Renal cortical epithelial cell (primary cell): ENCODE data around the gene KRTAP3-3. TPM values are rescaled to one million over a fixed set of nuclear protein-coding genes. Genes with fewer than 3 reads are reported as not detected.

Experiments
- DNase-seq: peaks from one replicate; pipeline ENCODE4 v3.0.0-alpha.2; 2011; ENCODE audit warnings: low read depth
- total RNA-seq: library from RNA; depleted of rRNA; stranded (reverse); fragments of >200 nt; gene quantifications from 2 replicates; pipeline ENCODE4 v1.2.3, GENCODE V29; 2014

The KRTAP3-3 gene
- total RNA-seq, 1 donor from 2014 or later, result not detected

- peak; percentile 31 for DNase-seq
Observed at GRCh38 chr17:40958086-40958953, 35.6 kb downstream of the KRTAP3-3 start.

- DNase-seq, result peak; percentile 96
Observed at GRCh38 chr17:40956401-40957254, 37.3 kb downstream of the KRTAP3-3 start.

GRCh38 chr17:40953881-40954280 lies 40.1 kb downstream of the KRTAP3-3 start:
- peak; percentile 94 for DNase-seq

- DNase-seq, result peak; percentile 91
Observed at GRCh38 chr17:40952661-40953060, 41.3 kb downstream of the KRTAP3-3 start.

GRCh38 chr17:40952154-40952553 lies 41.8 kb downstream of the KRTAP3-3 start:
- no peak for DNase-seq

- peak; percentile 31 for DNase-seq
Observed at GRCh38 chr17:40951011-40951622, 42.8 kb downstream of the KRTAP3-3 start.

- DNase-seq, result no peak
Observed at GRCh38 chr17:40950176-40950575, 43.8 kb downstream of the KRTAP3-3 start.

- no peak for DNase-seq
Observed at GRCh38 chr17:40949418-40949817, 44.5 kb downstream of the KRTAP3-3 start.

- no peak for DNase-seq
Observed at GRCh38 chr17:40947929-40948328, 46.0 kb downstream of the KRTAP3-3 start.

- no peak for DNase-seq
Observed at GRCh38 chr17:40945414-40945813, 48.5 kb downstream of the KRTAP3-3 start.

- DNase-seq, result no peak
Observed at GRCh38 chr17:40944531-40944930, 49.4 kb downstream of the KRTAP3-3 start.

Other genes with a start within 250 kb of the KRTAP3-3 start
- not detected in 2 replicates for gene KRT25, start 238.8 kb downstream of the KRTAP3-3 start, total RNA-seq
- gene KRT26, start 222.0 kb downstream of the KRTAP3-3 start, total RNA-seq, result not detected in 2 replicates
- not detected in 2 replicates for gene KRT27, start 211.6 kb downstream of the KRTAP3-3 start, total RNA-seq
- gene KRT28, start 194.2 kb downstream of the KRTAP3-3 start, total RNA-seq, result not detected in 2 replicates
- gene KRT10, start 171.6 kb downstream of the KRTAP3-3 start, total RNA-seq, result 3.6 and 4.6 TPM in 2 replicates
- not detected in 2 replicates for gene KRT12, start 126.9 kb downstream of the KRTAP3-3 start, total RNA-seq
- gene KRT20, start 108.9 kb downstream of the KRTAP3-3 start, total RNA-seq, result not detected in 2 replicates
- gene KRT23, start 56.5 kb downstream of the KRTAP3-3 start, total RNA-seq, result 1.2 and 68.1 TPM in 2 replicates
- not detected in 2 replicates for gene KRT39, start 27.2 kb downstream of the KRTAP3-3 start, total RNA-seq
- not detected in 2 replicates for gene KRT40, start 9.8 kb downstream of the KRTAP3-3 start, total RNA-seq
- gene KRTAP3-2, start 5.7 kb upstream of the KRTAP3-3 start, total RNA-seq, result not detected in 2 replicates
- not detected in 2 replicates for gene KRTAP3-1, start 15.0 kb upstream of the KRTAP3-3 start, total RNA-seq
- not detected in 2 replicates for gene KRTAP1-5, start 33.0 kb upstream of the KRTAP3-3 start, total RNA-seq
- not detected in 2 replicates for gene KRTAP1-4, start 36.0 kb upstream of the KRTAP3-3 start, total RNA-seq
- not detected in 2 replicates for gene KRTAP1-3, start 40.7 kb upstream of the KRTAP3-3 start, total RNA-seq
- gene KRTAP1-1, start 47.3 kb upstream of the KRTAP3-3 start, total RNA-seq, result 0.25 and 0.35 TPM in 2 replicates
- not detected in 2 replicates for gene KRTAP2-1, start 53.2 kb upstream of the KRTAP3-3 start, total RNA-seq
- 0.15 TPM in 1 of 2 replicates, not detected in the other for gene KRTAP2-2, start 61.1 kb upstream of the KRTAP3-3 start, total RNA-seq
- gene KRTAP2-3, start 66.0 kb upstream of the KRTAP3-3 start, total RNA-seq, result 0.55 and 5.9 TPM in 2 replicates
- not detected in 2 replicates for gene KRTAP2-4, start 71.7 kb upstream of the KRTAP3-3 start, total RNA-seq
- not detected in 2 replicates for gene KRTAP4-7, start 90.0 kb upstream of the KRTAP3-3 start, total RNA-seq
- not detected in 2 replicates for gene KRTAP4-8, start 104.0 kb upstream of the KRTAP3-3 start, total RNA-seq
- gene KRTAP4-16, start 108.0 kb upstream of the KRTAP3-3 start, total RNA-seq, result not detected in 2 replicates
- gene KRTAP4-9, start 111.2 kb upstream of the KRTAP3-3 start, total RNA-seq, result not detected in 2 replicates
- gene KRTAP4-11, start 124.2 kb upstream of the KRTAP3-3 start, total RNA-seq, result not detected in 2 replicates
- gene KRTAP4-12, start 130.0 kb upstream of the KRTAP3-3 start, total RNA-seq, result not detected in 2 replicates
- gene KRTAP4-6, start 146.4 kb upstream of the KRTAP3-3 start, total RNA-seq, result not detected in 2 replicates
- not detected in 2 replicates for gene KRTAP4-5, start 155.7 kb upstream of the KRTAP3-3 start, total RNA-seq
- not detected in 2 replicates for gene KRTAP4-4, start 166.6 kb upstream of the KRTAP3-3 start, total RNA-seq
- gene KRTAP4-3, start 174.1 kb upstream of the KRTAP3-3 start, total RNA-seq, result not detected in 2 replicates
- gene KRTAP4-2, start 184.1 kb upstream of the KRTAP3-3 start, total RNA-seq, result not detected in 2 replicates
- gene KRTAP4-1, start 190.7 kb upstream of the KRTAP3-3 start, total RNA-seq, result not detected in 2 replicates
- gene KRTAP9-1, start 195.7 kb upstream of the KRTAP3-3 start, total RNA-seq, result not detected in 2 replicates
- gene KRTAP9-2, start 232.5 kb upstream of the KRTAP3-3 start, total RNA-seq, result not detected in 2 replicates
- not detected in 2 replicates for gene KRTAP9-3, start 238.3 kb upstream of the KRTAP3-3 start, total RNA-seq
- not detected in 2 replicates for gene KRTAP9-8, start 243.8 kb upstream of the KRTAP3-3 start, total RNA-seq